ENCODE data around the gene AK4.
"Not testable (repeated sequence)": the region's sequence is repeated elsewhere in the genome, so short reads cannot be mapped to it uniquely, and the experiment has no call there.

Gene AK4

DNA sequence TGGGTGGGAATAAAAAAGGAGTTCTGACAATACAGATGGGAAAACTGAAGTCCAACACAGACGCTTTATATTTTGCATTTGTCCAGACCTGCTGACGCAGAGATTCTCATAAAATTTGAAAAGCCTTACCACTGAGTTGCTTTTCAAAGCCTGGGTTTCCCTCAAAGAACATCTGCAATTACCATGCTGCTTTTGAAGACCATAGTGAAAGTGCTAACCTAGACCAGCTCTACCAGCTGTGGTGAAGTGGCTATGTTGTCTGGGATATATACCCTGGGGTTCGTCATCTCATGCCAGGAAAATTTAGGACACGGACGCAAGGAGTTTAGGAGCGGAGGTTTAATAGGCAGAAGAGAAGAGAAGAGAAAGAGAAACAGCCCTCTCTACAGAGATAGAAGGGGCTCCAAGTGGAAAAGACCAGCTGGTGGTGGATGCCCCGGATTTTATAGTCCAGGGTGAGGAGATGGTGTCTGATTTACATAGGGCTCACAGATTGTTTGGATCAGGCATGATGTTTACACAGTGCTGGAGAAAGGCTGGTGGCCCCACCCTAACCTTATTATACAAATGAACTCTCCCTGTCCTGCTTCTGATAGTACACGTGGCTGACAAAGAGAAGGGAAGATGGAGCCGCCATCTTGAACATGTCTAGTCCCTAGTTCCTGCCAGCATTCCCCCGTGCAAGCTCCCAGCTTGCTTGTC lies 73.8 kb downstream of the AK4 start:
- DNase-seq, result no peak

DNA sequence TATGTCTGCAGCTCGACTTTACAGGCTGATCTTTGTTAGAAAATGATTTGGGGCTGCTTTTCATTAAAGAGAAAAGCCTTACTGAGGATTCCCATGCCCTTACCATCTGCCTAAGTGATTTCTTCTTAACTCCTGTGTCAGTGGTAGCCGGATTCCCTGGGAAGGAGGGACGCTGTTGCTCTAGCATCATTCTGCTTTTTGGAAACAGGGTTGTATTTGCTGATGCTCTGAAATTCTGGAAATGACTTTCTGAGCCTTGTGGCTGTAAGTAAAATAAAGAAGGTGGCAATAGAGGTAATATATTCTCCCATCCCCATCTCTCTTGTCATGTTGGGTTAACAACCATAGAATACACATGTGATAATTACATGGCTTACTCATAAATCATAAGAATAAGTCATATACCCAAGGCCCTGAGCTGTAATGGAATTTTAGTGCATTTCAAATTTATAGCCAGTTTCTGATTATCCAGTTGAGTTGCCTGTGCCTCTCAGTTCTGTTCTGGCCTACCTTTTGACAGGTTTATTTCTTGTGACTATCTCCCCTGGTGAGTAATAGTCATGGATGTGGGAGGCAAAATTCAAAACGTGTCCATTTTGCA lies 74.4 kb downstream of the AK4 start:
- DNase-seq, result no peak

DNA sequence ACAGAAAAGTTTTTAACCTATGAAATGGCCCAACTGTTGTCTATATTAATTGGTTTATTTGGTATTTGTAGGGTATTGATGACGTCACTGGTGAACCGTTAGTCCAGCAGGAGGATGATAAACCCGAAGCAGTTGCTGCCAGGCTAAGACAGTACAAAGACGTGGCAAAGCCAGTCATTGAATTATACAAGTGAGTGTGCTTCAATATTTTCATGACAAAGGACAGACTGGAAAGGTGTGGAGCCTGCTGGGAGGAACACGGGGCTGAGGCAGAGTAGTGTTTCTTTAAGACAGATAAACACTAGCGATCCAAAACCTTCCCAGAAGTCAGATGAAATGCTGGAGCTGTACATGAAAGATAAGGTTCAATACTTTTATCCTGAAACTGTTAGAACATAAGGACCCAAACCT lies 76.7 kb downstream of the AK4 start:
- DNase-seq, result no peak

DNA sequence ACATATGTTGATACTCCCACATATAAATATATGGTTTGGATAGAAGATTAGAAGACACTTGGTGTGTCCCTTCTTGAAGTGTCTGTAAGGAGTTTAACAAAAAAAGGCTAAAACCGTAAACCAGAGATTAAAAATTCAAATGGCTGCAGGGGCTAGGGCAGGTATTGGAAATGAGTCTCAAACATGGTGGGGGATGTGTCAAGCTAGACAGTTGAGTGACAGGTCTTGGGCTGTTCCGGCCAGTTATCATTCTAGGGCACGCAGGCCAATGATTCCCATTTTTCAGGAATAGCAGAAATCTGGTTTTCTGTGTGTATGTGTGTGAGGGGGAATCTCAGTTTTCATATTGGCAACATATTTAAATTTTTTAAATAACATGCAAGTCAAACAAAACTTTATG lies 77.2 kb downstream of the AK4 start:
- DNase-seq, result no peak

DNA sequence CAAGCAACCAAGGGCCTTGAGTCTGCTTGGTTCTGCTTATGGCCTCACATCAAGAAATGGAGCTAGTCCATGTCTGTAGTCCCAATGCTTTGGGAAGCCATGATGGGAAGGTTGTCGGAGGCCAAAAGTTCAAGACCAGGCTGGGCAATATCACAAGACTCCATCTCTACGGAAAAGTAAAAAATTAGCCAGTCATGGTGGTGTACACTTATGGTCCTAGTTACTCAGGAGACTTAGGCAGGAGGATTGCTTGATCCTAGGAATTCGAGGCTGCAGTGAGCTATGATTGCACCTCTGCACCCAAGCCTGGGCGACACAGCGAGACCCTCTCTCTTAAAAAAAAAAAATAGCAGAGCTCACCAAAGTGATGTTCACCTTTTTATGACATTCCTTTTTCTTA lies 81.2 kb downstream of the AK4 start:
- no peak for DNase-seq

DNA sequence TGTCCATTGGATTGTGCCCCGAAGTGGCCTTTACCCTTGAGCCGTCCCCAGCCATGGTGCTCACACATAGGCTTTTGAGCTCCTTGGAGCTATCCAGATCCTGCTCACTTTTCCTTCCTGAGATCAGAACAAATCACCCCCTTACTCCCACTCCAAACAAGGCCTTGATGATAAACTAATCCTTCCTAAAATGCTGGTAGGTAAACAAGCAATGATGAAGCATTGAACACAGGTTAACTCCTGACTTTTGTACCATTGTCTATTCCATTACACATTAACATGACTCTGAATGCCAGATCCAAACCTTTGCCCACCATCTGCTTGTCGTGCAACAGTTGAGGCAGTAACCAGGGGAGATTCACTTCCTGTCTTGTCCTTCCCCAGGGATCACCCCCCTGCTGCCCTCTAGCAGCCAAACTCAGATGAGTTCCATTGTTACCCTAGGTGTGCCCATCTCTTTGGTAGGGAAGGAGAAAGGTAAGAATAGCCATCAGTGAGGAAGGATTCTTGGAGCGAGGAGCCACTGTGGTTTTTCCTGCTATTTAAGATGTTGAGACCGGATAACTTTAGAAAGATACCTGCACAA lies 81.8 kb downstream of the AK4 start:
- DNase-seq, result no peak

DNA sequence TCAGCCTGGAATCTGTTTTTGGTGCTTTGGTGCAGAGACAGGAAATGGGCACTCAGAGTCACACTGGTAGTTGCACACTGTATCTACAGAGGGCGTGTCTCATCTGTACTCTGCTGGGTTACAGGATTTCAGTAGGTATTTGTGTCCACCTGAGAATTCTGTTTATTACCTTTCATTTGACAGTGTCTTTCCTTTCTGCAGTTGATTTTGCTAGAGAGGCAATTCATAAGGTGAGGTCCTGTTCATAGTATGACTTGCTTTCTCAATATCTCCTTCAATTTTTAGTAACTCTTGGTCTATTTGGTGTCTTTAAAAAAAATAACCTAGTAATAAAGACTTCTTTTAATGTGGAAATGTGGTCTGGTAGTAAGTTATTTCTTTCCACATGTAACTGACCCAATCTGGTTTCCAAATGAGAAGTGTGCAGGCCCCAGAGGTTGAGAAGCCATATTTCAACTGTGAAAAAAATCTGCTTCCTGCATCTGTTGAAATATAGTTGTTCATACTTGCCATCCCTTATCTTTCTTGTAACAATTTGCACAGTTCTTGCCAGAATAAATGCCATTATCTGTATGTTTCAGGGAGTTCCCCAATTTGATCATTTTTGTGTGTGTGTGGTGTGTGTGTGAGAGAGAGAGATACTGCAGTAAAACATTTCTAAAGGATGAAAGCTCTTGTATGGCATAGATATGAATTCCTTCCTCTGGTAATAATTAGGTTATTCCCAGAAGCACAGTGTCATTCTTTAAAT lies 82.9 kb downstream of the AK4 start:
- no peak for DNase-seq

DNA sequence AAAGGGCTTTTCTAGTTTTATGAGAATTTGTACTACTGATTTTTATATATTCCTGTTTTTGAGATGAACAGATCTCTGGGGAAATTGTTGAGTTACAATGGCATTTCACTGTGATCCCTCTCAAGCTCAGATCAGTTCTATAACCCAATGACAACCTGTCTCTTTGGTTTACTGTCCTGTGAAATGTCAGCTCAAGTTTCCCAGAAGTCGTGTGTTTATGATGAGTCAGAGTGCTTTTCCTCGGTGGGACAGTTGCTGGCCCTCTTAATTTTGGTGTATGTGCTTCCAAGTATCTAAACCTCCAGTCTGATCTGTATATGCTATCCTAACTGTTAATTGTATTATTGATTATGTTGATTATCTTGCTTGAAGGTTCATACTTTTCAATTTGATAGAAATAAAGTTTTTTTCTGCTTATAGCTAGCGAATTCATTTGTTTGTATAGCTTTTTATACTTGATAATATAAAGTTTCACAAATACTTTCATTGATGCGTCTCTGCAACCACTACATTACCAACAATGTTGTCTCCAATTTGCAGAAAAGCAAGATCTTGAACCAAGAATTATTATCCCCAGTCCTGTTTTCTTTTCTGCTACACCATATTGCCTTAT lies 83.8 kb downstream of the AK4 start:
- no peak for DNase-seq

DNA sequence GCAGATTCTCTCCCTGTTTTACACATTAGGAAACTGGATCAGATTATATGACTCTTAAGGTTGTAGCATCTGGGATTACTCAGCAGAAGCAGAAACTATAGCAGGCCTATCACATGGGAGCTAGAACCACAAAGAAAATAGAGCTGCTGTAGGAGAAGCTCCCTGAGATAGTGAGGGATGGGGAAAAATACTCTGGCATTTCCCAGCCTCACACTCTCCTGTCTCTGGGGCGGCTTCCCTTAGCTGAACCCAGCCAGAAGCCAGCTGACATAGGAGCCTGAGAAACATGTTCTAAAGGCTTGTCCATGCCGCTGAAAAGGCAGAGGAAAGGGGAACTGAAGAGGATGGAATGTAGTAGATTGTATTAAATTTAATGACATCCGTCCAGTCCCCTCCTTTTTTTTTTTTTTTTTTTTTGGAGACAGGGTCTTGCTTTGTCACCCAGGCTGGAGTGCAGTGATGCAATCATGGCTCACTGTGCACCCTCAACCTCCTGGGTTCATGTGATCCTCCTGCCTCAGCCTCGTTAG lies 84.5 kb downstream of the AK4 start:
- no peak for DNase-seq

DNA sequence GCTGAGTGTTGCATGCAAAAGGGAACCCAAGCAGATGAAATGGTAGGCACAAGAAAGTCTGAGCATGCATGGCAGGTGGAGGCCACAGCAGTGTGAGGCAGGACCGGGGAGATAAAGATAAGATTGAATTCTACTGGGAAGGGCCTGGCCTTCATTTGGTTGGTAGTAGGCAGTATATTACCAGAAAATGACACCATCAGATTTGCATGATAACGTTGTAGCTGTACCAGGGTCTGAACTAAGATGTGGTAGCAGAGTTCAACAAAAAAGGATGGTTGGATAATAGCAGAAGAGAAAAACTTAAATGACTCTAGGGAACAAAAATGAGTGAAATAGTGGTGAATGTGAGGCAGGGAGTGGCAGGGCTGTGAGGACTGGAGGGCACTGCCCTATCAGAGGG lies 85.8 kb downstream of the AK4 start:
- no peak for DNase-seq

DNA sequence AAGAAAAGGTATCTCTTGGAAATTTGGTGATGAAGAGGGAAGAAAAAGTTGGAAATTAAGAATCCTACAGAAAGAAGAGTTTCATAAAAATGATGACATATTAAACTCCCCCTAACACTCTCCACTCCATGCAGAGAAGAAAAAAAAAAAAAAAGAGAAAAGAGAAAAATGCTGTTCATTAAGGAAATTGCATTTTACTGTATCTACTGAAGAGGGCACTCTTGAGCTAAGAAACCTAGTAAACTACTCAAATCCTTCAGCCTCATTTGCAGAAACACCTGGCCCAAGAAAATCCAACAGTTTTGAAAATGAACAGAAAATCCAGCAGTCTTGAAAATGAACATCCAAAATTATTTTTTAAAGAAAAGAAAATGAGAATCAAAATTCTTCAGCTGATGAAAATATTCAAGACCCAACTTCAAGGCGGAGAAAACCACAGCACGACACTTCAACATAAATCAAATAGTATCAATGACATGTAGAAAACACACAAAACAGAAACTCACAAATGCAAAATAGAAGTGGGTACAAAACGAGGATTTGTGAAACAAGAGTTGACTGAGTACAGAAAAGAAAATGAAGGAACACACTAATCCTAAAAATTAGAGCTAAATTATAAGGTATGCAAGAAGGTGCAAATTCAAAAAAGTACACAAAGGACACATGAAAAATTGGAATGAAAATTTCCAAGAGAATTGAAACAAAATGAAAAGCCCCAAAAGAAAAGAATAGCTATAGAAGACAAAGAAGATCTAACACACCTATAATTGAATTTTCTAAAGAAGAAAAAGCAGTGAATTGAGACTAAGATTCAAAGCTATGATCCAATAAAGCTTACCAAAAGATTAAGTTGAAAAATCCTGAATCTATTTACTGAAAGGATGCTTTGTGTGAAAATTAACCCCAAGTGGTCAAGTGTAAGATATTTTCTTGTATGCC lies 88.1 kb downstream of the AK4 start:
- no peak for DNase-seq

DNA sequence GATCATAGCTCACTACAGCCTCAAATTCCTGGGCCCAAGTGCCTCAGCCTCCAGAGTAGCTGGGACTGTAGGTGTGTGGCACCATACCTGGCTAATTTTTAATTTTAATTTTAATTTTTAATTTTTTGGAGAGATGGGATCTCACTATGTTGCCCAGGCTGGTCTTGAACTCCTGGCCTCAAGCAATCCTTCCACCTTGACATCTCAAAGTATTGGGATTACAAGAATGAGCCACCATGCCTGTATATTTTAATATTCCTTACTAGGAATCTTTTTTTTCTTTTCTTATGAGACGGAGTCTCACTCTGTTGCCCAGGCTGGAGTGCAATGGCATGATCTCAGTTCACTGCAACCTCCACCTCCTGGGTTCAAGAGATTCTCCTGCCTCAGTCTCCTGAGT lies 89.1 kb downstream of the AK4 start:
- not testable (repeated sequence) for DNase-seq

DNA sequence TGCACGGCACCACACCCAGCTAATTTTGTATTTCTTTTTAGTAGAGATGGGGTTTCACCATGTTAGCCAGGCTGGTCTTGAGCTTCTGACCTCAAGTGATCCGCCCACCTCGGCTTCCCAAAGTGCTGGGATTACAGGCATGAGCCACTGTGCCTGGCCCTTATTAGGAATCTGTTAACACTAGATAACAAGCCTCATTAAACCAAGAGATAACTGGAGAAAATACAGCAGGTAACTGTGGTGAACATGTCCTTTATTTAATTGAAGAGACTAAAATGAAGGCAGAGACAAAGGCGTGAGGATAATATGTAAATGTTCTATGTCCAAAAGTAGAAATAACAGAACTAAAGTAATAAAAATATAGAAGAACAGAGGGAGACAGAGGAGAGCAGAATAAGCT lies 89.5 kb downstream of the AK4 start:
- no peak for DNase-seq

DNA sequence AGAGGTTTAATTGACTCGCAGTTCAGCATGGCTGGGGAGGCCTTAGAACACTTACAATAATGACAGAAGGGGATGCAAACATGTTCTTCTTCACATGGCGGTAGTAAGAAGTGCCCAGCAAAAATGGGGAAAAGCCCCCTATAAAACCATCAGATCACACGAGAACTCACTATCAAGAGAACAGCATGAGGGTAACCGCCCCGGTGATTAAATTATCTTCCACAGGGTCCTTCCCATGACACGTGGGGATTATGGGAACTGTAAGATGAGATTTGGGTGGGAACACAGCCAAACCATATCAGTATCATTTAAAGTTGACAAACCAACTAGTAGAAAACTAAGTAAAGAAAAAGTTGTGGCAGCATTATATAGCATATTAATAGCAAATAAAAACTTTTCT lies 90.0 kb downstream of the AK4 start:
- DNase-seq, result no peak

DNA sequence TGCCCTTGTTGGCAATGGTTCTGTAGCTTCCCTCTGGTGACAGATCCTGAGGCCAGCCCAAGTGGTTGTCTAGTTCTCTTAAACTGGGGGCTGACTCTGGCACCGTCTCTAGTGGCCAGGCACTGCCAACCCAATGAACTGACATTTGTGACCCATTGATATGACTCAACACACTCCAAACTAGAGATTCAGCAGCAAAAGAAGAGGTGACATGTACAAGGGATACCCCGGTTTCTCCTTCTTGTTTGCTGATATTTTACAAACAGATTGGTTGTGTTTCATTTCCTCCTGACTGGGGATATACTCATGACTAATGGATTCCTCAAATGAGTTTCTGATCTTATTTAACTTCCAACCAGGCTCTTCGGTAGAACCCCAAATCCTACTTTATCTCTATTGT lies 95.5 kb downstream of the AK4 start:
- DNase-seq, result no peak

DNA sequence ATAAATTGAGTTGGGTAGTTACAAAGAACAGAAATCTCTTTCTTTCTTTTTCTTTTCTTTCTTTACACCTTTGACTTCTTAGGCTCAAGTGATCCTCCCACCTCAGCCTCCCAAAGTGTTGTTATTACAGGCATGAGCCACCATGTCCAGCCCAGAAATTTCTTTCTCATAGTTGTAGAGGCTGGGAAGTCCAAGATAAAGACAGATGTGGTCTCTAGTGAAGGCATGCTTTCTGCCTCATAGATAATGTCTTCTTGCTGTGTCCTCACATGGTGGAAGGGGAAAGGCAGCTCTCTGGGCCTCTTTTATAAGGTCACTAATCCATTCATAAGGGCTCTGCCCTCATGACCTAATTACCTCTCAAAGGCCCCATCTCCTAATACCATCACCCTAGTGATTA lies 97.3 kb downstream of the AK4 start:
- DNase-seq, result no peak

DNA sequence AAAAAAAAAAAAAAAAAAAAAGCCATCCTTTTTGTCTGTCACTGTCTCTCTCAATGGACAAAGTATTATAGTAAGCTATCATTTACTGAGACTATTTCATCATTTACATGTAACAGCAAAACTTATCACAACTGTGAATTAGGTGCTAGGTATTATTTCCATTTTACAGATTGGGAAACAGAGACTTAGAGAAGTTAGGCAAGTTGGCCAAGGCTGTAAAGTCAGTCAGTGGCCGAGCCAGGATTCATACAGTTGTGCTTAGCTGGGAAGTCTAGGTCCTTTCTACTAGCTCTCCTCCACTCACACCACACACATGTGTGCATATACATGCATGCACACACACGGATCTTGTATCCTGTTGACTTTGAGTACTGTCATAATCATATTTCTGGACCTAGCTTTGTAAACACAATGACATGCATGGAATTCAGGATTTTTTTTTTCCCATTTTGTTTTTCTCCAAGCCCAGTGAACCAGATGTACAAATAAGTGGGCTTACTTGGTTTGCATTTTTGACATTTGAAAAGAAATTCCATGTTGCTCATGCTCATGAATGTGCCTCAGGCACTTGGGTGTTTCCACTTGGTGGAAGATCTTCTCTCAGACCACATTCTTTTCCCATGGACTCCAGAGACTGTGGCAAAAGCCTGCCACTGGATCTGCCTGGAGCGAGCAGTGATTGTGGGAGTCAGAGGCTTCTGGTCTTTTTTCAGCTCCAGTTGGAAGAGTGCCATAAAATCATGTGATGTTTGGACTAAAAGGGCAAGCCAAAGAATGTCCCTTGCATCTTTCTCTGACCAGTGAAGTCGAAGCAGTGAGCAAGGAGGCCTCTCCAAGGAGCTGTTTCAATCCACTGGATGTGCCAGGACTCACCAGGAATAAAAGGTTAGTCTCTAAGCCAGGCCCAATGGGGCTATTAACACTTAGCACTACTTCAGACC lies 99.7 kb downstream of the AK4 start:
- DNase-seq, result no peak

DNA sequence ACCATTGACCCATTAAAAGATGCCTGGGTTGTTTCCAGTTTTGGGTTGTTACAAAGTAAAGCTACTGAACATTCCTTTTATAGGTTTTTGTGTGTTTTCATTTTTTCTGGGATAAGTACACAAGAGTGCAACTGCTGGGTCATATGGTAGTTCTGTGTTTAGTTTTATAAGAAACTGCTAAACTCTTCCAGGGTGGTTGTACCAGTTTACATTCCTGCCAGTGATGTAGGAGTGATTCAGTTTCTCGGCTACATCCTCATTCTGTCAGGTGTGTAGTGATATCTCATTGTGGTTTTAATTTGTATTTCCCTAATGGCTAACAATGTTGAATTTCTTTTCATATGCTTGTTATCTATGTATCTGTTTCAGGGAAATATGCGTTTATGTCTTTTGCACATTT lies 102.8 kb downstream of the AK4 start:
- DNase-seq, result no peak

DNA sequence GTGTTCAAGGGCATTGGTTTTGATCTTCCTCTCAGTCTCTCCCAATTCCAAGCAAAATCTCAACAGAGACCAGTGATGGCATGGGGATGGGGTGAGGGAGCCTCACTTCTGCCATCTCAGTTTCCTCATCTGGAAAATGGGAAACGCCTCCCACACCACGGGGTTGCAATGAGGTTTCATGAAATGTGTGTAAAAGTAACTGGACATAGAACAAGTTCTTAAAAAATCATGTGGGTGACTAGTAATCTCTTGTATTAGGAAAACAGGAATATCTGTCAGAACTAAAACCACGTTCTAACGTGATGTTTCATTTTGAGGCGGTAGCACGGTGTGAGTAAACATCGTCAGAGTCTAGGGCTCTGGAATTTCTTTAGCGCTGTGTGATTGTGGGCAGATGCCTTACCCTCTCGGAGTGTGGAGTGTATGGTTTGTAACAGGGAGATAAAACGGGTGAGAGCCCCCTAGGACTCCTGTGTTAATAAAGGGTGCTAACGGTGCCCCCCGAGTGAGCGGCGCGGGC lies 105.9 kb downstream of the AK4 start:
- DNase-seq, result no peak

DNA sequence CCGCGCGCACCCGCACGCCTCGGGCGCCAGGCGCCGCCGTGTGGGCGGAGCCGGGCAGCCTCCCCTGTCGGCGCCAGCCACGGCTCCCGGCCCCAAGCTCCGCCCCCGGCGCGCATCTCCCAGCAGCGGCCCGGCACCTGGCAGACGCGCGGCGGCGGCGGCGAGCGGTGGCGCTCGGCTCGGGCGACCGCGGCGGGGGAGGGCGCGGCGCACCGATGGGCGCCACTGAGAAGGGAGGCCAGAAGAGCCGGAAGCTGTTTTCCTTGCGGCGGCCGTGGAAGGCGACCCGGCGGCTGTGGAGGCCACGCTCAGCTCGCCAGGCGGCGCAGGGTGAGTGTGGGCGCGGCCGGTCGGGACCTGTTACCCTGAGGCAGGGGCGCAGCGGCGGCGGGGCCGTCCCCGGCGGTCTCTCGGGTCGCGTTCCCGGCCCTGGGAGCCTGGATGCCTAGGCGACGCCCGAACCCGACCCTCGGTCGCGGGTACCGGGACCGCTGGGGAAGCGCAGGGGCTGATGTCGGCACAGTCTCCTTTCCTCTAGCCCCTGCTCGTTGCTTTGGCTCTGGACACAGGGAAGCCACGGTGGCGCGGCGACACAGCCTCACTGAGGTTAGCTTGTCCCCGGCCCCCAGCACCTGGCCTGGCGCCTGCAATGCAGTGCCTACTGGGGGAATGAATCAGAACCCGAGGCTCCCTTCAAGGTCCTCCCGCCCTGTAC lies 106.5 kb downstream of the AK4 start:
- peak; percentile 83 for DNase-seq

Data from CD4-positive, alpha-beta T cell treated with Interleukin-15 for 1 hour (primary cell).